Transverse colon (tissue), 4 donors: Measurements from ENCODE around the gene TALDO1. TPM values are rescaled to one million over a fixed set of nuclear protein-coding genes. Genes with fewer than 3 reads are reported as not detected.

Experiments
- DNase-seq: peaks from one replicate; pipeline ENCODE4 v3.0.0-alpha.2; 2019
- H3K27ac ChIP-seq, 4 donors: fragments of 200-600 bp; sonication (generic); 2 replicates each; pipeline ENCODE4 v1.5.1; 2016 to 2018; ENCODE audit warnings: inconsistent platforms in 4 of 4
- H3K27me3 ChIP-seq: fragments of 200-600 bp; sonication (generic); 2 replicates; pipeline ENCODE4 v1.5.1; 2017; ENCODE audit warnings: inconsistent platforms
- H3K36me3 ChIP-seq, 4 donors: fragments of 200-600 bp; sonication (generic); 2 replicates each; pipeline ENCODE4 v1.5.1; 2017 to 2019; ENCODE audit warnings: inconsistent platforms in 4 of 4
- H3K4me1 ChIP-seq, 4 donors: fragments of 200-600 bp; sonication (generic); 2 replicates each; pipeline ENCODE4 v1.5.1; 2017 to 2020; ENCODE audit warnings: inconsistent platforms in 4 of 4
- H3K4me3 ChIP-seq, 4 donors: fragments of 200-600 bp; sonication (generic); 1 replicate in 1 of 4; 2 replicates in 3 of 4; pipeline versions ENCODE4 v1.5.1 to v1.6.1; 2017 to 2019; ENCODE audit warnings: inconsistent platforms in 4 of 4
- H3K9me3 ChIP-seq, 2 donors: fragments of 200-600 bp; sonication (generic); 2 replicates each; pipeline ENCODE4 v1.5.1; 2017 to 2019; ENCODE audit warnings: inconsistent platforms in 2 of 2
- EP300 ChIP-seq: sonication (generic); formaldehyde crosslinking; IDR thresholded peaks from one replicate; pipeline ENCODE4 v1.6.1; 2017; ENCODE audit warnings: antibody characterized with exemption, low read depth
- POLR2A ChIP-seq: fragments of 450-650 bp; IDR thresholded peaks from one replicate; pipeline ENCODE4 v1.6.1; 2016; ENCODE audit warnings: antibody characterized with exemption, mild to moderate bottlenecking, moderate library complexity
- POLR2AphosphoS5 ChIP-seq, 3 donors: sonication (generic); formaldehyde crosslinking; IDR thresholded peaks; one replicate each; pipeline ENCODE4 v1.6.1; 2016; ENCODE audit warnings: antibody characterized with exemption in 3 of 3
- WGBS, 2 donors: methylation state at CpG; one replicate each; pipeline ENCODE4 v1.1.5; 2018; ENCODE audit warnings: low coverage in 1 of 2; 5-methylcytosine and 5-hydroxymethylcytosine counted together
- in situ Hi-C, 4 donors: fragments of 200-750 bp; cut with MboI; loops; one replicate each; pipeline versions ENCODE4 v1.15.0 to v1.15.1; 2017; ENCODE audit warnings: low sequenced_read_pairs in 3 of 4, low pct_ligation_motif_present in 1 of 4, low pct_unique_long_range_greater_than_20kb in 1 of 4
- intact Hi-C: fragments of 100-400 bp; cut with DNase I; formaldehyde crosslinking; loops from one replicate; pipeline ENCODE4 v1.15.1; 2023; ENCODE audit warnings: low total_unique reads
- total RNA-seq, 4 donors: library from RNA; depleted of rRNA; stranded (reverse); fragments of >200 nt; gene quantifications; one replicate each; pipeline ENCODE4 v1.1.0, GENCODE V29; 2016
- TF ChIP-seq, protein P1 (sequence below), 5 experiments: fragments of 200-600 bp in 3 of 5; fragments of 450-650 bp in 2 of 5; sonication (generic) in 3 of 5; IDR thresholded peaks; 1 replicate in 2 of 5; 2 replicates in 3 of 5; pipeline ENCODE4 v1.5.1; 2016 to 2017; ENCODE audit warnings: antibody characterized with exemption in 5 of 5, inconsistent platforms in 3 of 5, mild to moderate bottlenecking in 2 of 5, moderate library complexity in 1 of 5

TALDO1 gene
- total RNA-seq, 4 donors from 2014 or later, result 124 to 164 (median 141) TPM

DNA sequence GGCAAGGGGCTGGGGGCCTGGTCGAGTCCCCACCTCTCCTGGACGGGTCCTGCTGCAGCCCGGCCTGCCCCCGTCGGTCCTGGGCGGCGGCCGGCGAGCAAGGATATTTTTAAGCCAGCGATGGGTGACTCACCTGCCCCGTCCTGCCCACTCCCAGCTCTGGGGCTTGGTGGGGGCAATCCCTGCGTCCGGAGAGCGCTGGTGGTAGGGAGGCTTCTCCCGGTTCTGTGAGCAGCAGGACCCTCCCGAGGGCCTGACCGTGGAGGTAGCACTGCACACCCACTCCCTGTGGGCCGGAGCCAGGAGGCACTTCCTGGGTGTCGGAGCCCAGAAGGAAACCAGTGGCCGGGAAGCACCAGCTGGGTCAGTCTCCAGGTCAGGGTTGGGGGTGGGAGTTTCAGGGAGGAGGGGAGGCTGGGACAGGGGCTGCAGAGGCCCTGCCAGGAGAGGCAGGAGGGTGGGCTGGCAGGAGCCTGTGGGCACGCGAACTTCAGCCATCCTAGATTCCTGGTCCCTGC lies 40.8 kb upstream of the TALDO1 start:
- 4% methylated on average over 20 of the region's 22 CpGs; no CpG with 5 or more reads in 1 of the 2 donors for WGBS, 2 donors
- Histone ChIP-seq H3K27ac (peak overlapping the region; percentile 92 to 94 (median 94)), H3K4me3 (peak overlapping the region; percentile 47 to 73 (median 66)), H3K36me3 (peaks cover 0 to 5% (median 0%) of the 10 kb centered on the region in 4 donors), H3K9me3 (no peaks in the 10 kb centered on the region), H3K27me3 (peaks cover 10% of the 10 kb centered on the region), H3K4me1 (peaks cover 23 to 75% (median 69%) of the 10 kb centered on the region in 4 donors)
- intact Hi-C loops, result no loop called here
- in situ Hi-C loops, result no loop called here
- peak; percentile 64 for DNase-seq
- TF ChIP-seq POLR2A (peak; percentile 37), EP300 (no peak), POLR2AphosphoS5 (IDR thresholded peaks at IDR 0.05) (peak in 2 of 3 donors; percentile 45 to 46)
- TF ChIP-seq, protein P1, sequence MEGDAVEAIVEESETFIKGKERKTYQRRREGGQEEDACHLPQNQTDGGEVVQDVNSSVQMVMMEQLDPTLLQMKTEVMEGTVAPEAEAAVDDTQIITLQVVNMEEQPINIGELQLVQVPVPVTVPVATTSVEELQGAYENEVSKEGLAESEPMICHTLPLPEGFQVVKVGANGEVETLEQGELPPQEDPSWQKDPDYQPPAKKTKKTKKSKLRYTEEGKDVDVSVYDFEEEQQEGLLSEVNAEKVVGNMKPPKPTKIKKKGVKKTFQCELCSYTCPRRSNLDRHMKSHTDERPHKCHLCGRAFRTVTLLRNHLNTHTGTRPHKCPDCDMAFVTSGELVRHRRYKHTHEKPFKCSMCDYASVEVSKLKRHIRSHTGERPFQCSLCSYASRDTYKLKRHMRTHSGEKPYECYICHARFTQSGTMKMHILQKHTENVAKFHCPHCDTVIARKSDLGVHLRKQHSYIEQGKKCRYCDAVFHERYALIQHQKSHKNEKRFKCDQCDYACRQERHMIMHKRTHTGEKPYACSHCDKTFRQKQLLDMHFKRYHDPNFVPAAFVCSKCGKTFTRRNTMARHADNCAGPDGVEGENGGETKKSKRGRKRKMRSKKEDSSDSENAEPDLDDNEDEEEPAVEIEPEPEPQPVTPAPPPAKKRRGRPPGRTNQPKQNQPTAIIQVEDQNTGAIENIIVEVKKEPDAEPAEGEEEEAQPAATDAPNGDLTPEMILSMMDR (IDR thresholded peaks at IDR 0.05), result no peak

DNA sequence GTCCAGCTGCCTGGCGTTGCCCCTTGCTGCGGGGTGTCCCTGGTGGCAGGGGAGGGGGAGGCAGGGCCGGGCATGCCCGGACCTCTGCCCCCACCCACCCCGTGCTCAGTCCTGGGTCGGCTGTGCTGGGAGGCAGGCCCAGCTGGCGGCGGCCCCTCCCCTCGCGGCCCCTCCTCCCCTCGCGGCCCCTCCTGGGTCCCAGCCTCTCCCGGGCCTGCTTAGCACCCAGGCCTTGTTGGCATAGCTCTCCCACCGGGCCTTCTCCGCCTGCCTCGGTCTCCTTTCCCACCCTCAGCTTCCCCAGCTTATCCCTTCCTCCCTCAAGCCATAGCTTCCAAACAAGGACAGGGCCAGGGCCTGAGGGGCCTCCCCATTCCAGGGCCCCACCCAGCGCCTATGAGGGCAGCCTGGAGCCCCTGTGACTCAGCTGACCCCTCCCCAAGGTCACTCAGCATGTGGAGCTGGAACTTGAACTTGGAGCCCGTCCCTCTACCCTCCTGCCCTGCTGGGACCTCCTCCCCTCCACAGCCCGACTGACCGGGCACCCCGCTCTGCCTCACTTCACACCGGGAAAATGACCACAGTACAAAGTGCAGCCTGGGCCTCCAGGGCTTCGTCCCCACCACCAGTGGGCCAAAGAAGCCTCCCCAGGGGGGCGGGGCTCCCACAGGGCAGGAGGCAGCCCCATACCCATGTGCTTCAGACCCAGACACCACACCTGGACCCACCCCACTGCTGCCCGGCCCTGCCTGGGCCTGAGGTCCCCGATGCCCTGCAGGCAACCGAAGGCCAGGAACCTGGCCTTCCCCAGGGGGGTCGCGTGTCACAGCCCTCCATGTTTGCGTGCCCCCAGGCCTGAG lies 40.1 kb upstream of the TALDO1 start:
- H3K9me3 ChIP-seq, result no peaks in the 10 kb centered on the region
- peak in 2 of 3 donors; percentile 26 to 38 for TF ChIP-seq POLR2AphosphoS5 (IDR thresholded peaks at IDR 0.05)
- no peak for TF ChIP-seq POLR2A
- TF ChIP-seq, protein P1 (IDR thresholded peaks at IDR 0.05), result peak in 4 of 5 experiments; percentile 11 to 42 (median 20)
- TF ChIP-seq EP300, result no peak
- peak overlapping the region; percentile 47 to 73 (median 66) for H3K4me3 ChIP-seq
- peak; percentile 68 for DNase-seq
- WGBS, 2 donors, result 36% methylated on average over 27 of the region's 30 CpGs; no CpG with 5 or more reads in 1 of the 2 donors
- H3K27ac ChIP-seq, result peak overlapping the region; percentile 92 to 94 (median 94)
- H3K27me3 ChIP-seq, result peaks cover 10% of the 10 kb centered on the region
- H3K36me3 ChIP-seq, result peaks cover 0 to under 1% (median 0%) of the 10 kb centered on the region in 4 donors
- intact Hi-C loops (no loop called here), in situ Hi-C loops (no loop called here)
- H3K4me1 ChIP-seq, result peaks cover 23 to 77% (median 68%) of the 10 kb centered on the region in 4 donors

DNA sequence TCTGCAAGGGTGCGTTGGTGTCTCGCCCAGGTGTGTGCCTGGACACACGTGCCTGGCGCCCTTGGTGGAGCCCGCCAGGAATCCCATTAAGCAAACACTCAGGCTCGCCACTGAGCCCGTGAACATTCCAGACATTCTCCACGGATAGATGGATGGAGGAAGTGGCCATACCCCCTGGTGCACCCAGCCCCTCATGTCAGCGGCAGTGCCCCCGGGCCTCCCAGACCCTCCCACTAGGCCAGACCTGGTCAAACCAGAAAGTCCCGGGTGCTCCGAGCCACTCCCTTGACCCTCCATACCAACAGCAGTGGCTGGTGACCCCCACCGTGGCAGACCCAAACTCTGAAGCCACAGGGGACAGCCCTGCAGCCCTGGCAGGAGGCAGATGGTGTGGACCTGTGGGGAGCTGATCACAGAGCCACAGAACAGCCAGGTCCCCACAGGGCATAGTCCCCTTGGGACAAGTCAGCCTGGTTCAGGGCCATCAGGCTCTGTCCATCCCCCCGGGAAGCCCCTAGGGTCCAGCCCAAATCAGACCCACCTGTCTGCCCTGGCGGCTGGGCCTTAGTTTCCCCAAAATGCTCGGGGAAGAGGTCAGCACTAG lies 39.3 kb upstream of the TALDO1 start:
- in situ Hi-C loops (no loop called here), intact Hi-C loops (no loop called here)
- Histone ChIP-seq H3K4me1 (peaks cover 22 to 77% (median 67%) of the 10 kb centered on the region in 4 donors), H3K9me3 (no peaks in the 10 kb centered on the region), H3K4me3 (peak overlapping the region in 3 of 4 donors; percentile 47 to 73 (median 62)), H3K27ac (peak overlapping the region; percentile 92 to 94 (median 94)), H3K27me3 (peaks cover 10% of the 10 kb centered on the region), H3K36me3 (no peaks in the 10 kb centered on the region)
- 47% methylated on average over 11 of the region's 16 CpGs; no CpG with 5 or more reads in 1 of the 2 donors for WGBS, 2 donors
- no peak for TF ChIP-seq POLR2A
- DNase-seq, result no peak

DNA sequence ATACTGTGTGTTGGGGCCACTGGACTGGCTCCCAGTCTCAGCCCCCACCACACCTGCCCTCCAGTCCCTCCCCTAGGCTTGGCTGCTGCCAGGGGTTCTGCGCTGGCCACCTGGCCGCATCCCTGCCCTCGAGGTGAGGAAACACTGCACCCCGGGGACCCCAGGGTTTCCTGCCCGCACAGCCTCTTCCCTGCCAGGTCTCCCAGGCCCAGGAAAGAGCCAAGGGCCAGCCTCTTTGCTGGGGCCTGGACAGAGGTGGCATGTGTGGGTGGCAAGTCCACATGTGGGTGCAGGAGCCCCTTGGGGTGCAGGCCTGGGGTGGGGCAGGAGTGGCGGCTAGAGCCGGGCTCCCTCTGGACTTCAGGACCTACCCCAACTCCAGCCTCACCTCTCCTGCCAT lies 38.8 kb upstream of the TALDO1 start:
- peak overlapping the region in 3 of 4 donors; percentile 93 to 94 (median 94) for H3K27ac ChIP-seq
- in situ Hi-C loops, result no loop called here
- intact Hi-C loops, result no loop called here
- no peak for TF ChIP-seq POLR2AphosphoS5 (IDR thresholded peaks at IDR 0.05)
- WGBS, 2 donors, result 71% methylated on average over 7 of the region's 7 CpGs; no CpG with 5 or more reads in 1 of the 2 donors
- no peaks in the 10 kb centered on the region for H3K36me3 ChIP-seq
- peaks cover 22 to 77% (median 67%) of the 10 kb centered on the region in 4 donors for H3K4me1 ChIP-seq
- H3K27me3 ChIP-seq, result peaks cover 10% of the 10 kb centered on the region
- no peak for DNase-seq
- no peak overlapping the region for H3K4me3 ChIP-seq
- H3K9me3 ChIP-seq, result no peaks in the 10 kb centered on the region
